Measurements from ENCODE around the gene MEGF9.

Gene MEGF9

DNA sequence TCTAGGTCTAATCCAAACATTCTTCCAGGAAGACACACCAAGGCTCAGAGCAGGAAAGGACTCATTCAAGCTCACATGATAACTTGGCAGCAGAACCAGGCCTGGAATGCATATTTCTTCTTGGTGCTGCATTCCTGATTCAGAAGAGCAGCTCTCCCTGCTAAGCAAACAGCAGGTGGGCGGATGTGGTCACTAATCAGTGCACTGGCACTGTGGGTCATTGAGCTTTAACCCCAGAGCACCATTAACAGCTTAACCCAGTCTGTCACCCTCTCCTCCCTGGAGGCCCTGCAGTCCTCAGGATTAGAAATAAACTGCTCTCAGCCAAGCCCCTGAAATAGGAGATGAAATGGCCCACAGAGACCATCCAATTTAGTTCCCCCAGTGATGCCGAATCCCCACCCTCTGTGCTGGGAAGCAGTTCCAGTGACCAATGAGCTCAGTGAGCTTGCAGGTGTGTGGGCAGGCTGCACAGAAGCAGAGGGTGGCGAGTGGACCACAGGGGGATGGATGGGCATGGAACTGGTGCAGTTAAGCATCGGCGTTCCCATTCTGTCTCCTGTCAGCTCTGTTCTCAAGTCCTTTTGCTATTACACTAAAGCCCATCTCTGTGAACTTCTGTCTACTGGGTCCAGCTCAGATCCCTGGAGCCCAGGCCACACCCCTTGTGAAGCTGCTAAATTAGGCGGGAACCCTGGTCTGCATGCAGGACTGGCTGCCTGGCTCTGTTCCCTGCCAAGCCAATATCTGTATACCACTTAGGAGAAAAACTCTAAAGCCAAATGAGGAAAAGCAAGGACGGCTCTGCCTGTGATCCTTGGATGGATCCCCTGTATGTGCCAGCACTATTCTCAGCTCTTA is 16.6 kb upstream of the MEGF9 start:
- DNase-seq (ENCODE audit: low spot score) = no peak

- DNase-seq (ENCODE audit: low spot score) = no peak
Measured at GRCh38 chr9:120729791-120730241, 15.5 kb upstream of the MEGF9 start.

DNA sequence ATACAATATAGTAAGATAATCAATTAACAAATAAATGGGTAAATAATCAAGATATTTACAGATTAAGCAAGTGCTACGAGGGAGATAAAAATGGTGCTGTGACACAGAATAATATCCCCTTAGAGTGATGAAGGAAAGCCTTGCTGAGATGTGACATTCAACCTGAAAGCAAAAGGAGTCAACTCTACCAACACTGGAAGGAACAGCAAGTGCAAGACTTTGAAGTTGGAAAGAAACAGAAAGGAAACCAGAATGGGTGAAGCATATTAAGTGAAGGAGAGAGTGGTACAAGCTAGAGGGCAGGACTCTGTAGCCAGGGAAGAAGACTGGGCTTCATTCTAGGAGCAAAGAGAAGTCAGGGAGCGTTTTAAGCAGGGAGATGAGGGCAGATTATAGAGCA is 12.2 kb upstream of the MEGF9 start:
- no peak for DNase-seq (ENCODE audit: low spot score)

DNA sequence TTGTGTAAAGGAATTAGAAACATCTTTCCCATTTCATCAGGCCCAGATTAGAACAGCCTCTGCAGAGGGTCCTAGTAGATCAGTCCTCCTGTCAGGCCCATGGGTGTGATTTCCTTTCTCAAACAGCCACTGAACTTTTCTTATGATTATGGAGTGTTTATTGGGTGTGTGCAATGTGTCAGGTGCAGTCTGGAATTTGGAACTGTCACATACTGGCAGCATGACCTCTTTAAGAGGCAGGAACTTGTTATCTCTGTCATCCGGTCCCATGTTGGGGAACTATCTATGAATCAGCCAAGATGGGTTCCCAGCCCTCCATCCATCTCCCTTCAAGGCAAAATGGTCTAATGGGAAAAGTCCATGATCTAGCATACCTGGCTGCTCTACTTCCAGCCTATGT is 11.6 kb upstream of the MEGF9 start:
- no peak for DNase-seq (ENCODE audit: low spot score)

DNA sequence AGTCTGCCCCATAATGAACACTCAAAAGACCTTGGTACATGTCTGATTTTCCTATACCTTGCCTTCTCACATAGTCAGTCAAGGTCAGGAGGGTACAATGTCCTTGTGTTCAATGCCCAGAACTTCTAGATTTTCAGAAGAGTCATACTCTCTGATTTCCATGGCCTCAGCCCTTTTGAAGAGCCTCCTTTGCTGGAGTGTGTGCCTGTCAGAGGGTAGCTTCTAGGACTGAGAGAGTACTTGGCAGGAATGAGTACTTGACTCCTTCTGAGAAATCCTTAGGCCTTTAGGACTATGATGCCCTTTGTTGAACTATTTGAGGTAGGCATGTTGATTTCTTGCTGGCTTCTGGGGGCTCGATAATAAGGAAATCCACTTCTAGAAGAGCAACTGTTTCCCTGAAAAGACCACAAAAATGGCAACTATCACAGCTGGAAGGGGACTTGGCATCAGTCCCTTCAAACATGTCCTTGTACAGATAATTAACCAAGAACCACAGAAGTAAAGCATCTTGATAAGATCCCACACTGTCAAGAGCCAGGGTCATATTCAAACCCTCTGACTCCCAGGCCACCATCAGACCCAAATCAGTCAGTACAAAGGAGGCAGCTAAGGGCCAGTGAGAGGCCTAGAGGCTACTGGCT is 10.6 kb upstream of the MEGF9 start:
- DNase-seq (ENCODE audit: low spot score) = no peak

DNA sequence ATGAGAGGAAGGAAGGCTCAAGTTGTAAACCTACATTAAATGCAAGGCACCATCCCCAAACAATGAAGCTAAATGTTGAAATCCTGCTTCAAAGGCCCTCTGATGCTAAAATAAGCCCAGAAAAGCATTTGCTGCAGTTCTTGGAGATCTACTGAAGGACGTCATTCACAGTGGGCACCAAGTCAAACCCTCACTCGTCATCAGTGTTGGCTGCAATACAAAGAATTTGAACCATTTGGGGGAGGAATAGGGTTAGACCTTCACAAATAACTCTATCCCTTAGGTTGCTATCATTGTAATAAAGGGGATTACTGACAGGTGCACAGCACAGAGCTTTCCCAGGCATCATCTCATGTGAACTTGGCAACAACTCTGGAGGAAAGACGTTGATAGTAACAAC is 9.3 kb upstream of the MEGF9 start:
- no peak for DNase-seq (ENCODE audit: low spot score)

DNA sequence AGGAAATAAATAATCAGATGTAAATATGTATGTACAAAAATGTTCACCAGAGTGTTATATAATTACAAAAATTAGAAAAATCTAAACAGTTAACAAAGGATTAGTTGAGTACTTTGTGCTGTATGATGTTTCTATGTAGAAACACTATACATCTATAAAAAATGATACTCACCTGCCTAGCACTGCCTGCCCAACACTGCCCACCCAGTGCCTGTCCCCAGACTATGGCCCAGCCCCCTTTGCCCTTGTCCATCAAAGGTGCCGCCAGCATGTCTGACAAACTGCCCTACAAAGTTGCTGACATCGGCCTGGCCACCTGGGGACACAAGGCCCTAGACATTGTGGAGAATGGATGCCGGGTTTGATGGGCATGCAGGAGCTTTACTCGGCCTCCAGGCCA is 6.1 kb upstream of the MEGF9 start:
- DNase-seq (ENCODE audit: low spot score) = no peak

DNA sequence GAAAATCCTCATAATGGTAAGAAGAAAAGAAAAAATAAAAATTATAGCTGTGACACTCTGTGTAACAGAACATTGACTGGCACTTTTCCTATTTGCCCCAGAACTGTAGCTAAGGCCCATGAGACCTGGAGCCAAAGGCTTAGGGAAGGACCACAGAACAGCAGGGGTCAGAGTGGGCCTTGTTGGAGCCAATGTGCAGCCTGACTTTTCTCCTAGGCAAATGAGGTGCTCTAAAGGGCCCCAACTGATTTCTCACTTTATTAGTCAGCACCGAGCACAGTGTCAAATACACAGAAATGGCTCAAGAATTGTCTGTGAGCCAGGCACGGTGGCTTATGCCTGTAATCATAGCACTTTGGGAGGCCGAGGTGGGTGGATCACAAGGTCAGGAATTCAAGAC is 4.0 kb upstream of the MEGF9 start:
- no peak for DNase-seq (ENCODE audit: low spot score)

GRCh38 chr9:120717176-120717575 is 2.9 kb upstream of the MEGF9 start:
- no peak for DNase-seq (ENCODE audit: low spot score)

- no peak for DNase-seq (ENCODE audit: low spot score)
Measured at GRCh38 chr9:120716483-120716882, 2.2 kb upstream of the MEGF9 start.

- no peak for DNase-seq (ENCODE audit: low spot score)
Measured at GRCh38 chr9:120715389-120715924, 1.2 kb upstream of the MEGF9 start.

DNA sequence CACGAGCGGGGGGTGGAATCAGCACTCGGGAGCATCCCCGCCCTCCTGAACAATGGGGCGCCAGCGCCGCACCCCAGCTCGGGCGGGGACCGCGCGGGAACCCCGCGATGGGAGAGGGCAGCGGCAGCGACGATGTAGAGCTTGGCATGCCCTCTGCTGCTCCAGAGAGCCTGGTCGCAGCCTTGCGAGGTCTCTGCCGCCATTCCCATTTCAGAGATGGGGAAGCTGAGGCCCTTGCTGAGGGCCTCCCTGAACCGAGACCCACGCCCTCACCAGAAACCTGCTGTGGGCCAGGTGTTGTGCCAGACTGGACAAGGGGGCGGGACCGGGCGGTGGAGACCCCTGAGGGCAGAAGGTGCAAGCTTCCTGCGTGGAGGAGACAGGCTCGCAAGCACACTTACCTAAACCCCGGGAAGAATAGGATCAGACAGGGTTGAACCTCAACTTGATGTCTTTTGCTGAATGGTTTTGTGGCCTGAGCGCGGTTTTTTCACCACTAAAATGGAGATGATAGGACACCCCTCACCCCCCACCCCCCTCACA is 647 bp upstream of the MEGF9 start:
- no peak for DNase-seq (ENCODE audit: low spot score)

- peak; percentile 47 for DNase-seq (ENCODE audit: low spot score)
Measured at GRCh38 chr9:120713257-120714087, 798 bp downstream of the MEGF9 start.

DNA sequence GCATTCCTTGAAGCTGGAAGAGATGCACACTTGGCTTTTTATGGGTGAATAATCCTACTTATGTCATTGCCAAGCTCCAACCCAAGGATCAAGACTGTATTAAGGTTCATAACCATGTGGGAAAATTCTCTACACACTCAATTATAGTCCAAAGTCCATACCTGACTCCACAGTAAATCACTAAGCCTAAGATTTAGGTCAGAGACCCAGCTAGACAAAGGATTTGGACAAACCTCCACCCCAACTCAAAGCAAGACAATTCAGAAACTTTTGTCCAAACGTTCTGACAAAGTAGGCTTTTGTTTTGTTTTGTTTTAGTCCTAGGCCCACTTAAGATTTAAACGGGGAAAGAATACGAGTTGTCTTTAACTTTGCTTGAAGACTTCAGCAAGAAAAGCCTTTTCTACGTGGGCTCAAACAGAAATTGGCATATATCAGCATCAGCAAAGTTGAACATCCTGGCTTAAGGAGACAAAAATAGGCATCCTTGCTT is 1.7 kb downstream of the MEGF9 start:
- DNase-seq (ENCODE audit: low spot score) = no peak

DNA sequence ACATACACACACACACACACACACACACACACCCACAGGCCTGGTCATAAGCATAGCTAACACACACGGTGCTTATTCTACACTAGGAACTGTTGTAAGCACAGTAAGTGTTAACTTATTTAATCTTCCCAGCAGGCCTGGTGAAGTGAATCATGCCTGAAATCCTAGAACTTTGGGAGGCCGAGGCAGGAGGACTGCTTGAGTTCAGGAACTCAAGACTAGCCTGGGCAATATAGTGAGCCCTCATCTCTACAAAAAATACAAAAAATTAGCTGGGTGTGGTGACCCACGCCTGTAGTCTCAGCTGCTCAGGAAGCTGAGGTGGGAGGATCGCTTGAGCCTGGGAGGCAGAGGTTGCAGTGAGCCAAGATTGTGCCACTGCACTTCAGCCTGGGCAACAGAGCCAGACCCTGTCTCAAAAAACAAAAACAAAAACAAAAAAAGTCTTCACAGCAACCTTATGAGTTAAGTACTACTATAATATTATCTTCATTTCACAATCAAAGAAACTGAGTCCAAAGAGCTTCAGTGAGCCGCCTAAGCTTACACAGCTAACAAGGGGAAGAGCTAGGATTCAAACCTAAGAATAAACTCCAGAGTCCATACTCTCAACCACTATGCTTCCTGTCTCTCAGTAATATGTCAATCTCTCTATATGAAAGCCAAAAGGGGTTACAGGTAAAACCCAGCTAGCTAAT is 2.3 kb downstream of the MEGF9 start:
- DNase-seq (ENCODE audit: low spot score) = no peak

DNA sequence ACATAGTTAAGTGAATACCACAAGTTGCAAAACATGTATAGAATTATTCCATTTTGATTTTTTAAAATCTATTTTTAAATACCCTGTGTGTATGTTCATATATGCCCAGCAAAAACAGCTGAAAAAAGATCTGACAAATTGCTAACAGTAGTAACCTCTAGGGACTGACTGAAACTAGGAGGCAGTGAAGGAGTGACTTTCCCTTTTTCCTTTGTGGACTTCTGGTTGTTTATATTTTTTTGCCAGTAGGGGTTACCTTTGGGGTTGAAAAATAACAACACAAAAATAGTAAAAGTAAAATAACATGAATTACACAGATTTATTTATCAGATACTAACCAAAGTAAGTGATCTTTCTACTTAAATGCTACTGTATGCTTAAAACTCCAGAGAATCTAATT is 2.9 kb downstream of the MEGF9 start:
- no peak for DNase-seq (ENCODE audit: low spot score)

DNA sequence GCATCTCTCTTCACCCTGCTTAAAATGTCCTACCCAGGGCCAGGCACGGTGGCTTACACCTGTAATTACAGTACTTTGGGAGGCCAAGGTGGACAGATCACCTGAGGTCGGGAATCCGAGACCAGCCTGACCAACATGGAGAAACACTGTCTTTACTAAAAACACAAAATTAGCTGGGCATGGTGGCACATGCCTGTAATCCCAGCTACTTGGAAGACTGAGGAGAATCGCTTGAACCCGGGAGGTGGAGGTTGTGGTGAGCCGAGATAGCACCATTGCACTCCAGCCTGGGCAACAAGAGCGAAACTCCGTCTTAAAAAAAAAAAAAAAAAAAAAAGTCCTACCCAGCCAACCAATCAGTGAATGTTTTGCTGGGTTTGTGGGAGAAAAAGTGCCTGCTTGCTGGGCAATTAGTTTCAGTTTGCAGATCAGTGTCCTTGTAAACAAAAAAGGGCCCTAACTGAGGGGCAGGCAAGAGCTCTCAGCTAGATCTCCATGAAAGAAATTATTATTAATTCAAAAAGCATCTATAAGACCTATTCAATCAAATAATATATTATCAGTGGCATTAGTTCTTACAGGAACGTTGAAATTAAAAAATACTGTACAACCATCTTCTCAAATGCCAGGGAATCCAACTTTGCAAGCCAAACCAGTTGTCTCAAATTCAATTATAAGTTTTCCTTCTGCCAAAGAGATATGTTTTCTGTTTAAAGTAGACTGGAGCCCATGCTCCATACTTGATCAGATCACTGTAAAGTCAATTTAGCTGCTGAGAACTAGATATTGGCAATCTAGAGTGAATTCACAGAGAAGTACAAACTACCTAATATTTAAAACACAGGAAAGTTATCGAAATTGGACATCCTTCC is 3.9 kb downstream of the MEGF9 start:
- peak; percentile 50 for DNase-seq (ENCODE audit: low spot score)

DNA sequence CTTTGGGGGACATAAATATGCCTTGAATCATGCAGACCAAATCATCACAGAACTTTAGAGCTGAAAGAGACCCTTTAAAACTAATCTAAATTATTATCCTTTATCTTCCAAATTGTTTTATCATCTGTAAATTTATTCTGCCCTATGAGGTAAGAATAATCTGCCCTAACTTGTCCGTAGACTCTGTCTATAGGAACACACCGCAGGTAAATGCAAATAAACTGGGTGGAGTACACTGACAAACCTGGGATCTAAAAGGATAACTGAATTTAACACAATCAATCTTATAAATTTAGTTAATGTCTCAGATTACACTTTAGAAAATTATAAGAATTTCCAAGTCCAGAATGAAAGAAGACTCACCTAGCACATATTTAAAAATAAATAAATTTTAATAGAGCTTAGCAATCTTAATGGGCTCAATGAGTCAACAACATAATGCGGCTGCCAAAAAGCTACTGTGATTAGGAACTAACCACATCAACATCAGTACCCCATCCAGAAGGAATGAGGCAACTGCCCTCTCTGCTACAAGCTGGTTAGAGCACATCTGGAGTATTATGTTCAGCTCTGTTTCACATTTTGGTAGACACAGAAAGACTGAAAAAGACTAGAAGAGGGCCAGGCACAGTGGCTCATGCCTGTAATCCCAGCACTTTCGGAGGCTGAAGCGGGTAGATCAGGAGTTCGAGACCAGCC is 5.6 kb downstream of the MEGF9 start:
- DNase-seq (ENCODE audit: low spot score) = no peak

DNA sequence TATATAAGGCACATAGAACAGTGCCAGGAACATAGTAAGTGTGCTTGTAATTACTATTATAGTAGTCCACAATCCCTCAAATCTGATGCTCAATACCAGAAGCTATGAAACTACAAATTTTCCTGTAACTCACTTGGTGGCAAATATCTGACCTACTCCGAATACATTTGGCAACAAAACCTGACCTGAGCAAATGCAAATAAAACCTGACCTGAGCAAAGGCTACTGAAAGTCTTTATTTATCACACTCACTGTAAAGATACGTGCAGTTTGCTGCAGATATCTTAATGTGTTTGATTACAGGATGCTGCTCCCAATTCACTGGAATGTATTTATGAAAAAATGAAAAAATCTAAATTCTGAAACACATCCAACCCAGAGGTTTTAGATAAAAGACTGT is 7.1 kb downstream of the MEGF9 start:
- no peak for DNase-seq (ENCODE audit: low spot score)

DNA sequence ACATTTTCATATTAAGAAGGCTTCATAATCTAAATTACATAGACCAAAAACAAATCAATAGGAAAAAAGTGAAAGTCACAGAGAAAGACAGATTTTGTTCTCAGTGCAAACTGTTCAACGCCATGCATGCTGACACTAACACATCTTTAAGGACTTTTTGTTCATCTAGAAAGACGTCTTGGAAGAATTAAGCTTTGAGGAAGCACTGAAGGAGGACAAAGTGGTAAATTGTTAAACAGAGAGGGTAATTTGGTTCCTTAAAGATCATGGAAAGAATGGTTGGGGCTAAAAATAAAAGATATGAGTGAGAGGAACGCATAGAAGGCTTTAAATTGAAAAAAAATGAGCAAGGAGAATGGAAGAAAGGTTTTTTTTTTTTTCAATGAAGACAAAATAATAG is 9.1 kb downstream of the MEGF9 start:
- DNase-seq (ENCODE audit: low spot score) = no peak

Data from germinal center (tissue), 1 donor.